ENCODE measurements around the gene ACIN1. TPM values are rescaled to one million over a fixed set of nuclear protein-coding genes. Genes with fewer than 3 reads are reported as not detected.

The ACIN1 gene
- total and polyA plus RNA-seq, 8 donors: 137 to 380 (median 332) TPM

- no peaks in the 10 kb centered on the region for H3K36me3 ChIP-seq
- H3K27ac ChIP-seq: no peak overlapping the region
- no peak for TF ChIP-seq CTCF (IDR thresholded peaks at IDR 0.05)
- H3K27me3 ChIP-seq: no peaks in the 10 kb centered on the region
- H3K9me3 ChIP-seq: no peaks in the 10 kb centered on the region
- DNase-seq (no peak), ATAC-seq (no peak)
- no peak overlapping the region for H3K4me3 ChIP-seq
- intact Hi-C loops (cut with DNase I): no loop called here
- peaks cover 0 to 15% of the 10 kb centered on the region in 2 donors for H3K4me1 ChIP-seq
Measured at GRCh38 chr14:23041729-23042128, 53.2 kb downstream of the ACIN1 start.

- no peak overlapping the region for H3K4me3 ChIP-seq
- H3K27ac ChIP-seq: no peak overlapping the region
- no peak for ATAC-seq
- H3K36me3 ChIP-seq: no peaks in the 10 kb centered on the region
- H3K4me1 ChIP-seq: peaks cover 0 to 17% of the 10 kb centered on the region in 2 donors
- DNase-seq: no peak
- TF ChIP-seq CTCF (IDR thresholded peaks at IDR 0.05): no peak
- H3K27me3 ChIP-seq: no peaks in the 10 kb centered on the region
- no peaks in the 10 kb centered on the region for H3K9me3 ChIP-seq
- intact Hi-C loops (cut with DNase I): no loop called here
Measured at GRCh38 chr14:23040100-23040499, 54.8 kb downstream of the ACIN1 start.

GRCh38 chr14:23035303-23036144 lies 59.4 kb downstream of the ACIN1 start:
- ATAC-seq (no peak), DNase-seq (no peak)
- Histone ChIP-seq H3K4me3 (peak overlapping the region; percentile 89 to 94), H3K4me1 (peaks cover 8 to 23% of the 10 kb centered on the region in 2 donors), H3K27ac (peak overlapping the region; percentile 93 to 96), H3K36me3 (peaks cover 0 to 30% of the 10 kb centered on the region in 2 donors), H3K27me3 (no peaks in the 10 kb centered on the region), H3K9me3 (no peaks in the 10 kb centered on the region)
- TF ChIP-seq CTCF (IDR thresholded peaks at IDR 0.05): no peak
- intact Hi-C loops (cut with DNase I): no loop called here

- peak; percentile 90 to 96 (median 92) for DNase-seq
- H3K27me3 ChIP-seq: no peaks in the 10 kb centered on the region
- H3K27ac ChIP-seq: peak within 1 kb of the TSS; percentile 93 to 96
- peak; percentile 99 for ATAC-seq
- H3K4me3 ChIP-seq: peak within 1 kb of the TSS; percentile 89 to 94
- peak in 1 of 2 donors; percentile 44 for TF ChIP-seq CTCF (IDR thresholded peaks at IDR 0.05)
- peaks cover 0 to 37% of the 10 kb centered on the region in 2 donors for H3K36me3 ChIP-seq
- peaks cover 8 to 23% of the 10 kb centered on the region in 2 donors for H3K4me1 ChIP-seq
- no peaks in the 10 kb centered on the region for H3K9me3 ChIP-seq
- intact Hi-C loops (cut with DNase I): no loop called here
Measured at GRCh38 chr14:23034498-23035302, 60.2 kb downstream of the ACIN1 start, which contains the start of gene PSMB5. PSMB5 (minus strand) TSS chr14:23034900; CDS start chr14:23034881, 19 bp downstream.

Measured in left lung (tissue), 10 donors.